GF-D8 (cell line): Measurements from ENCODE around the gene SLC10A7.
A peak's percentile ranks its signal among the peaks of the same experiment; 100 is the strongest.

Experiments used
- DNase-seq: peaks from one replicate; lab custom pipeline; 2025; lab: John Stamatoyannopoulos, UW

Gene SLC10A7

DNA sequence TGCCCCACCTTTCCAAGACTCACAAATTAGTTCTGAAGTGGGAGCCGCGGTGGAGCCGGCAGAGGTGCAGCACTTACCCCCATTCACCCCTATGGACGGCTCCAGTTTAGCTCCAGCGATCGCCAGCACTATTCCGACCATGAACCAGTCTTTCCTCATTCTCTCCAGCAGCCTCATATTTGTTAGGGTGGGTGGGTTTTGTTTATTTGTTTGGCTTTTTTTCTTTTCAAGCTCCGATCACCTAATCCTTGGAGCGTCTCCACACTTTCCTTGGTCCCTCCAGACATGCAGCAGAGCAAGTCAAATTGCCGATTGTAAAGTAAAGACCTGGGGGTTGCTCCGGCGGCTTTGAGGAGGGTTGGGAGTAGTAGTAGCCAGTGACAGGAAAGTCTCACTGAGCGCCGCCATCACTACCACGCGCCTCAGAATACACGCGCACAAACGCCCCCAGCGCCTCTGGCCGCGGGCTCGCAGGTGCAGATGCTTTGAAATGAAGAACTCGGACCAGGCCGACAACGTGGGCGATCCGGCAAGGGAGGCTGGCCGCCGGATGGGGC is at the start of gene SLC10A7:
SLC10A7 (minus strand) TSS at position 400 of the 557 bp plus-strand sequence; CDS start at position 177, 223 bp downstream.
- DNase-seq, result peak; percentile 50

- no peak for DNase-seq
Measured at GRCh38 chr4:146567396-146567795, 45.7 kb upstream of the SLC10A7 start.

- no peak for DNase-seq
Measured at GRCh38 chr4:146564492-146564891, 42.8 kb upstream of the SLC10A7 start.

DNA sequence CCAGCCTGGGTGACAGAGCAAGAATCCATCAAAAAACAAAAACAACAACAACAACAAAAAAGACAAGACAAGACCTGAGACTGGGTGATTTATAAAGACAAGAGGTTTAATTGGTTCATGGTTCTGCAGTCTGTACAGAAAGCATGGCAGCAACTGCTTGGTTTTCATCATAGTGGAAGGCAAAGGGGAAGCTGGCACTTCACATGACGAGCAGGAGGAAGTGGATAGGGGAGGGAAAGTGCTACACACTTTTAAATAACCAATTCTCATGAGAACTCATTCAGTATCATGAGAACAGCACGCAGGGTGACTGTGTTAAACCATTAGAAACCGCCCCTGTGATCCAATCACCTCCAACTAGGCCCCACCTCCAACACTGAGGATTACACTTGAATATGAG is 28.4 kb upstream of the SLC10A7 start:
- DNase-seq, result peak; percentile 10

DNA sequence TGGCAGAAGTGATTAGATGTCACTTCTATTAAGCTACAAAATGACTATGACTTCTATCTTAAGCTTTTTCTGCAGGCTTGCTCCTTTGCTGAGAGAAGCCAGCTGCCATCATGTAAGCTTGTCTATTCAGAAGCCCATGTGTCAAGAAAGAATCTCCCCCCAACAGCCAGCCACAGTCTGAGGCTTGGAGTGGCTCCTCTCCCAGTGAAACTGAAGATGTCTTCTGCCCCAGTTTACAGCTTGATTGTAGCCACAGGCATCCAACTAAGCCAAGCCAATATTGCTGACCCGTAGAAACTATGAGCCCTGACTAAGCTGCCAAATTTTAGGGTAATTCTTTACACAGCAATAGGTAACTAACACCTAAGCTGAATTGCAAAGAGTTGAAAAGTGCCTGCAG is 26.7 kb upstream of the SLC10A7 start:
- DNase-seq, result no peak

GRCh38 chr4:146545102-146545501 is 23.4 kb upstream of the SLC10A7 start:
- no peak for DNase-seq

DNA sequence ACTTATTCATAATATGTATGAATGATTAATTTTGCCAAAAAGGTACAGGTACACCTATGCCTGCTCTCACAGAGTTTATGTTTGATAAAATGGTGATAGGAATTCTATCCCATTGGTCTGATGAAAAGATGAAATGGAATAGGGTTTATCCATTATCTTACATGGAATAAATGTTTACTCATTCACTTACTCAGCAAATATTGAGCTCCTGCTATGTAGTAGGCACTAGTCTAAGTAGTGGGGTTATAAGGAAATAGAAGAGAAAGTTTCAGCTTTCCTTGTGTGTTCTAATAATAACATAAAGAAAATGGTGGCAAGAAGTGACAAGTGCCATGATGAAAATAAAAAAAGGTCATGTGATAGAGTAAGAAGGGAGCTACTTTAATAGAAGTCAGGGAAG is 12.4 kb upstream of the SLC10A7 start:
- DNase-seq, result no peak

GRCh38 chr4:146525754-146526153 is 4.0 kb upstream of the SLC10A7 start:
- no peak for DNase-seq

DNA sequence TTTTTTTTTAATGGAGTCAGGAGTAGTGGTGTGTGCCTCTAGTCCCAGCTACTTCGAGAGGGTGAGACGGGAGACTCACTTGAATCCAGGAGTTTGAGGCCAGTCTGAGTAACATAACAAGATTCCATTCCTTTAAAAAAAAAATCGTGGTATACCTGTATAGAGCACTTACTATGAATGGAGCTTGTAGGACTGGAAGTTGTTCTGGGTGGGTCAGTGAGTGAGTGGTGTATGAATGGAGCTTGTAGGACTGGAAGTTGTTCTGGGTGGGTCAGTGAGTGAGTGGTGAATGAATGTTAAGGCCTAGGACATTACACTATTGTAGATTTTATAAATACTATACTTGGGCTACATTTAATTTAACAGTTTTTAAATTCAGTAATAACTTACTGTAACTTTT is 2.9 kb upstream of the SLC10A7 start:
- DNase-seq, result no peak

DNA sequence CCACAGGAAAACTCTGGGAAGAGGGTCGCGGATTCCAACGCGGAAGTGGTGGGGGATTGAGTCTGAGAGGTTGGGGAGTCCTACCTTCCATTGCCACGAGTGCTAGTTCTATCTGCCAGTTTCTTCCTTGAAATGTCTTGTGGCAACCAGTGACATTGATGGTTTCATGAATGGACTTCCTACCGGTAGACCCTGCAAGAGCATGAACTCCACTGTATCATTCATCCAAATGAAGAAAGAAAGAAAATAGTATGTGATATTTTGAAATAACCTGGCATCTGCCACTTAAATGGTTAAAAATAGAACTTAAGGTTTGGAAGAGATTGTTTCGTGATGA is 1.1 kb upstream of the SLC10A7 start:
- DNase-seq, result peak; percentile 31

- peak; percentile 62 for DNase-seq
Measured at GRCh38 chr4:146522098-146522868, 543 bp upstream of the SLC10A7 start.

DNA sequence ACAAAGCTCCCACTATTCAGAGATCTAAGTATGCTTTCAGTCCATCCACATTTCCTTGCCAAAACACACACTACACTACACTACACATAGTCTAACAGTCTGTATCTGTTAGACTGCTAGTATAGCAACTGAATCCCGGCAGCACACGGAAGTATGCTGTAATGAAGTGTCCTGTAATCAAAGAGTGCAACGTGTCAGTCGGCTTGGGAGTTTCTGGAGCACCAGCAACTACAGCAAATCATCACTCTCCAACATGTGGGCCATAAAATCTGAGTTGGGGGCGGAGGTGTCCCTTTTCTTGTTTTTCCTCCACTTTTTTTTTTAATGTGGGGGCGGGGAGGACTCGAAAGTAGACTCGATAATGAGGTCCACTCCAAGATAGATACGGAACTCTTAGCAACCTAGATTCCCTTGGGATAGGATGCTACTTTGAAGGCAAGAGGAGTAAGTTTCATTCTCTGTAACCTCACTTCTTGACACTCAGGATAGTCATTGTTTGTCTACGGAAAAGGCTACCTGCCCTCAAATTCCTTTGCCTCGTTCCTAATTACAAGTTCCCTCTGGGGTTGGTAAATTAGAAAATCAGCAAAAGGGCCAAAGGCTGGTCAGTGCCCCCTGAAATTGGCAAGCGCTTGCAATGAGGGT is 722 bp downstream of the SLC10A7 start:
- DNase-seq, result peak; percentile 61

GRCh38 chr4:146514651-146515357 is 6.9 kb downstream of the SLC10A7 start:
- DNase-seq, result no peak

DNA sequence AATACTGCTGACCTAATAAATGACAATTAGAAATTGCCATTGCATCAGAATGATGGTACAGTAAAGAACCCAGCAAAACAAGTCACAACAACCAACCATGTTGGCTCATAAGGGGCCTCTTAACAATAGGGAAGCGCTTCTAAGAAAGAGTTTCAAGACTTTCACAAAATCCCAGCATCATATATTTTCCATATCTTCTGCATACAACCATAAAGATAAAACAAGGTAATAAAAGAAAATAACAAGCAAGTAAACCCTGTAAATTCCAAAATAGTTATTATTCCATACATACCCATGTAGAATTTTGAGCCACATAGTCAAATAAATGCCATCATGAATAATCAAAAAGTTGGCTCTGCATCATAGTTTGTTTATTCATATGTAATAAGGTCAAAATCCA is 8.2 kb downstream of the SLC10A7 start:
- DNase-seq, result no peak

- peak; percentile 56 for DNase-seq
Measured at GRCh38 chr4:146511381-146511780, 10.4 kb downstream of the SLC10A7 start.

DNA sequence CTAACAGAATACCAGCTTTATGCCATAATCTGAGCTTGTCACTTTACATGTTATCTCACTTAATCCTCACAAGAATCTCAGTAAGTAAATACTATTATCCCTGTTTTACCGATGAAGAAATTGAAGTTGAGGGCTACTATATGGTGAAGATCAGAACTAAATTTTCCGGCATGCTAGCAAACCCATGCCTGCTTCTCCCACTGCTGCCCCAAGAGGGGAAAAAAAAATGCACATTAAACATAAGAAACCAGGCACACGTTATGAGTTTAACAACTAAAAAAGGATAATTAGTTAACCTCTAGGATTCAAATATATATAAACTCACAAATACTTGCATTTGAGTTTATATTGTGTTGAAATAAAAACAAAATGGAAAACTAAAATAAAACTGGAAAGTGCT is 10.8 kb downstream of the SLC10A7 start:
- no peak for DNase-seq

GRCh38 chr4:146508229-146508939 is 13.4 kb downstream of the SLC10A7 start:
- DNase-seq, result no peak

DNA sequence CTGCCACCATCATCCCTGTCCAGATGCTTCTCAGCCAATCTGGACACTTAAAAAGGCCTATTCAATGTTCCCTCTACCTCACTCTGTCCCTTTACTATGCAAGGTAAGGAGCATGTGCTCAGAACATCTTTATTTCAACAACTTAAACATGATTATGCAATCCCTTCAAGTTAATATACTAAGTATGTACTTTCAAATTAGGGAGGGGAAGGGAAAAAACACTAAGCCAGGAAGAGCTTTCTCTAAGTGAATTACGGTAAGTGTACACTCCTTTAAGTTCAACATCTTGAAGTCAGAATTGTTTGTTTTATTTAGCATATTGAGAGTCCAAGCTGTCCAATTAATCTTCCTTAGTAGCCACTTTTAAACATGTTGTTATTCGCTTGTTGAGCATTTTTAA is 14.1 kb downstream of the SLC10A7 start:
- DNase-seq, result no peak

DNA sequence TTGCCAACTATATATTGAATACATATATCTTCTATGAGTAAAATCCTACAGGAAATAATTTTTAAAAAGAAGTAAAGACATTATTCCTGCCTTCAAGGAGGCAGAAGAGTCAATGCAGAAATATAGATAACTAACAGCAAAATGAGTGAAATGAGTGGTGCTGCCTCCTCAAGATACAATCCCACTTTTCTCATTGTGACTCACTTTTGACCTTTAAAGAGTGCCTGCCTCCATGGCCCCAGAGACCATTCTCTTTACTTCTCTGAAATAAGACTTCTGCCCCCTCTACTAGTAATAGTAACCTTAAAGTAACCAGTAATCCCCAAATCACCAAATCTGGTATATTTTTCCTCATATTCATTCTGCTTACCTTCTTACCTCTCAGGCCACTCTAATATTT is 15.5 kb downstream of the SLC10A7 start:
- no peak for DNase-seq

GRCh38 chr4:146500216-146500615 is 21.5 kb downstream of the SLC10A7 start:
- no peak for DNase-seq

- no peak for DNase-seq
Measured at GRCh38 chr4:146498291-146498690, 23.4 kb downstream of the SLC10A7 start.

DNA sequence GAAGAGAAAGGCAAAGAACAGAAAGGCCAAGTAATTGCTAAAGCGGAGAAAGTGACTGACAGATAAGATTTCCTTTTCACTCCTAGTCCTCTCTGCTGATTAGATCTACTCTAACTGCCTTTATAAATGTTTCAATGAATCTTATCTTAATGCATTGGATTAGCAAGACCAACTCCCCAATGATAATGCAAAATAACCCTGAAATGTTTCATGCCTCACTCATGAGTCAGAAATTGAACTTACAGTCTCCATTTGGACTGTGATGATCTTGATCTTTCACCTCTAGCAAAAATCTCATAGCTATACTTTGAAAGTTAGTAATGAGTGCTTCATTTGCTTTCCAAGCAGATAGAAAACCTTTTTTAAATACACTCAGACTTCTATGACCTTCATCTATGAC is 26.5 kb downstream of the SLC10A7 start:
- DNase-seq, result no peak
